Rectal smooth muscle tissue (tissue), 1 donor: Measurements from ENCODE around the gene HTR4.

Experiments
- H3K27ac ChIP-seq: one replicate; pipeline ENCODE4 v1.7.0; 2013; ENCODE audit warnings: low read depth, low read length, inconsistent platforms
- H3K27me3 ChIP-seq: one replicate; pipeline ENCODE4 v1.7.0; 2013; ENCODE audit warnings: low read length; ENCODE audit not compliant: control insufficient read depth, insufficient read depth
- H3K36me3 ChIP-seq: one replicate; pipeline ENCODE4 v1.7.0; 2013; ENCODE audit warnings: low read length; ENCODE audit not compliant: control insufficient read depth, insufficient read depth
- H3K4me1 ChIP-seq: one replicate; pipeline ENCODE4 v1.7.0; 2013; ENCODE audit warnings: low read length; ENCODE audit not compliant: control insufficient read depth, insufficient read depth
- H3K4me3 ChIP-seq: one replicate; pipeline ENCODE4 v1.7.0; 2013; ENCODE audit warnings: low read length
- H3K9ac ChIP-seq: one replicate; pipeline ENCODE4 v1.7.0; 2013; ENCODE audit warnings: low read length

Gene HTR4

GRCh38 chr5:148651528-148651927 lies 2.8 kb downstream of the HTR4 start:
- H3K9ac ChIP-seq: no peak overlapping the region
- H3K36me3 ChIP-seq: no peaks in the 10 kb centered on the region
- no peak overlapping the region for H3K4me3 ChIP-seq
- H3K4me1 ChIP-seq: no peaks in the 10 kb centered on the region
- peaks cover 4% of the 10 kb centered on the region for H3K27me3 ChIP-seq
- H3K27ac ChIP-seq: no peak overlapping the region

- Histone ChIP-seq H3K27ac (no peak overlapping the region), H3K27me3 (no peaks in the 10 kb centered on the region), H3K4me3 (no peak overlapping the region), H3K36me3 (no peaks in the 10 kb centered on the region), H3K9ac (no peak overlapping the region), H3K4me1 (no peaks in the 10 kb centered on the region)
Observed at GRCh38 chr5:148645527-148645926, 8.8 kb downstream of the HTR4 start.

GRCh38 chr5:148641735-148642134 lies 12.6 kb downstream of the HTR4 start:
- Histone ChIP-seq H3K4me1 (no peaks in the 10 kb centered on the region), H3K27ac (no peak overlapping the region), H3K27me3 (no peaks in the 10 kb centered on the region), H3K4me3 (no peak overlapping the region), H3K9ac (no peak overlapping the region), H3K36me3 (no peaks in the 10 kb centered on the region)

- Histone ChIP-seq H3K4me1 (no peaks in the 10 kb centered on the region), H3K9ac (no peak overlapping the region), H3K4me3 (no peak overlapping the region), H3K27ac (no peak overlapping the region), H3K36me3 (no peaks in the 10 kb centered on the region), H3K27me3 (no peaks in the 10 kb centered on the region)
Observed at GRCh38 chr5:148640471-148640870, 13.9 kb downstream of the HTR4 start.

GRCh38 chr5:148639081-148639480 lies 15.2 kb downstream of the HTR4 start:
- Histone ChIP-seq H3K36me3 (no peaks in the 10 kb centered on the region), H3K27me3 (no peaks in the 10 kb centered on the region), H3K9ac (no peak overlapping the region), H3K4me1 (no peaks in the 10 kb centered on the region), H3K4me3 (no peak overlapping the region), H3K27ac (no peak overlapping the region)

- Histone ChIP-seq H3K4me1 (peaks cover 4% of the 10 kb centered on the region), H3K4me3 (no peak overlapping the region), H3K36me3 (no peaks in the 10 kb centered on the region), H3K27ac (no peak overlapping the region), H3K9ac (no peak overlapping the region), H3K27me3 (no peaks in the 10 kb centered on the region)
Observed at GRCh38 chr5:148636353-148636752, 18.0 kb downstream of the HTR4 start.

- Histone ChIP-seq H3K9ac (no peak overlapping the region), H3K27ac (no peak overlapping the region), H3K27me3 (no peaks in the 10 kb centered on the region), H3K4me1 (peaks cover 4% of the 10 kb centered on the region), H3K36me3 (no peaks in the 10 kb centered on the region), H3K4me3 (no peak overlapping the region)
Observed at GRCh38 chr5:148635321-148636083, 18.8 kb downstream of the HTR4 start.

- Histone ChIP-seq H3K27me3 (no peaks in the 10 kb centered on the region), H3K36me3 (no peaks in the 10 kb centered on the region), H3K27ac (no peak overlapping the region), H3K4me1 (peaks cover 4% of the 10 kb centered on the region), H3K9ac (no peak overlapping the region), H3K4me3 (no peak overlapping the region)
Observed at GRCh38 chr5:148633067-148633377, 21.3 kb downstream of the HTR4 start.

GRCh38 chr5:148632255-148633066 lies 21.9 kb downstream of the HTR4 start:
- H3K9ac ChIP-seq: no peak overlapping the region
- H3K4me3 ChIP-seq: no peak overlapping the region
- H3K4me1 ChIP-seq: peaks cover 4% of the 10 kb centered on the region
- H3K27me3 ChIP-seq: no peaks in the 10 kb centered on the region
- H3K36me3 ChIP-seq: no peaks in the 10 kb centered on the region
- no peak overlapping the region for H3K27ac ChIP-seq

GRCh38 chr5:148626986-148627385 lies 27.3 kb downstream of the HTR4 start:
- Histone ChIP-seq H3K27me3 (no peaks in the 10 kb centered on the region), H3K36me3 (no peaks in the 10 kb centered on the region), H3K4me3 (no peak overlapping the region), H3K9ac (no peak overlapping the region), H3K4me1 (no peaks in the 10 kb centered on the region), H3K27ac (no peak overlapping the region)

- Histone ChIP-seq H3K9ac (no peak overlapping the region), H3K36me3 (no peaks in the 10 kb centered on the region), H3K27me3 (no peaks in the 10 kb centered on the region), H3K27ac (no peak overlapping the region), H3K4me3 (no peak overlapping the region), H3K4me1 (no peaks in the 10 kb centered on the region)
Observed at GRCh38 chr5:148626081-148626613, 28.2 kb downstream of the HTR4 start.

- H3K4me1 ChIP-seq: no peaks in the 10 kb centered on the region
- H3K36me3 ChIP-seq: no peaks in the 10 kb centered on the region
- H3K27ac ChIP-seq: no peak overlapping the region
Observed at GRCh38 chr5:148625250-148625649, 29.1 kb downstream of the HTR4 start.

More at GRCh38 chr5:148625250-148625649, 29.1 kb downstream of the HTR4 start:
- H3K9ac ChIP-seq: no peak overlapping the region
- H3K4me3 ChIP-seq: no peak overlapping the region
- no peaks in the 10 kb centered on the region for H3K27me3 ChIP-seq
